Stimulated activated CD8-positive, alpha-beta memory T cell treated with anti-CD3 and anti-CD28 coated beads, Interleukin-15, amount 100 ng/mL, for 48 hours (primary cell): ENCODE data around the gene VRK1.

Experiments used
- DNase-seq, 2 donors: peaks; one replicate each; pipeline ENCODE4 v3.0.0-alpha.2; 2020; ENCODE audit warnings: low read depth in 2 of 2

Gene VRK1

GRCh38 chr14:96920820-96921219 lies 123.6 kb downstream of the VRK1 start:
- no peak for DNase-seq

GRCh38 chr14:96922986-96923385 lies 125.8 kb downstream of the VRK1 start:
- DNase-seq, result no peak

GRCh38 chr14:96925422-96925821 lies 128.2 kb downstream of the VRK1 start:
- no peak for DNase-seq

- DNase-seq, result no peak
These were observed 128.8 kb downstream of the VRK1 start for GRCh38 chr14:96926001-96926400.

GRCh38 chr14:96928779-96929380 lies 131.7 kb downstream of the VRK1 start:
- DNase-seq, result no peak

GRCh38 chr14:96929950-96930349 lies 132.8 kb downstream of the VRK1 start:
- no peak for DNase-seq

- DNase-seq, result no peak
These were observed 133.3 kb downstream of the VRK1 start for GRCh38 chr14:96930526-96930925.
